Right lobe of liver (tissue), 6 donors: ENCODE results near the gene MED27. TPM values are rescaled to one million over a fixed set of nuclear protein-coding genes. Genes with fewer than 3 reads are reported as not detected.

Source experiments
- ATAC-seq, 4 donors: fragments of 200-7000 bp; cut with Tn5 transposase; one replicate each; pipeline ENCODE4 v1.9.1; 2020; ENCODE audit warnings: mild to moderate bottlenecking in 4 of 4, moderate library complexity in 4 of 4
- DNase-seq, 3 donors: peaks; one replicate each; pipeline ENCODE4 v3.0.0-alpha.2; 2020
- H3K27ac ChIP-seq, 3 donors: fragments of 200-600 bp; one replicate each; pipeline ENCODE4 v1.8.0; 2022
- H3K27me3 ChIP-seq, 2 donors: fragments of 200-600 bp; one replicate each; pipeline ENCODE4 v1.8.0; 2022
- H3K36me3 ChIP-seq, 4 donors: fragments of 200-600 bp; sonication (generic) in 1 of 4; one replicate each; pipeline versions ENCODE4 v1.5.1 to v1.8.0; 2017 to 2022; ENCODE audit warnings: control low read depth in 1 of 4
- H3K4me1 ChIP-seq, 4 donors: fragments of 200-600 bp; sonication (generic) in 1 of 4; one replicate each; pipeline versions ENCODE4 v1.5.1 to v1.8.0; 2017 to 2022; ENCODE audit warnings: control low read depth in 1 of 4
- H3K4me3 ChIP-seq, 3 donors: fragments of 200-600 bp; one replicate each; pipeline ENCODE4 v1.8.0; 2022
- H3K9me3 ChIP-seq, 4 donors: fragments of 200-600 bp; sonication (generic) in 1 of 4; one replicate each; pipeline versions ENCODE4 v1.5.1 to v1.8.0; 2017 to 2022; ENCODE audit warnings: control low read depth in 1 of 4
- POLR2A ChIP-seq: fragments of 450-650 bp; IDR thresholded peaks from one replicate; pipeline ENCODE4 v1.6.1; 2017; ENCODE audit warnings: antibody characterized with exemption, mild to moderate bottlenecking
- WGBS: methylation state at CpG from one replicate; pipeline ENCODE4 v1.1.6; 2018; ENCODE audit warnings: low coverage, low lambda C conversion rate; ENCODE audit not compliant: insufficient coverage; ENCODE audit errors: missing lambda C conversion rate; 5-methylcytosine and 5-hydroxymethylcytosine counted together
- intact Hi-C, 2 donors: fragments of 100-400 bp; cut with DNase I; formaldehyde crosslinking; loops; one replicate each; pipeline versions ENCODE4 v1.11.2 to v1.14.1; 2022
- total RNA-seq, 6 experiments: library from RNA; depleted of rRNA in 2 of 6; stranded (reverse); fragments of >200 nt in 2 of 6; fragmentation: NEBNext Ultra II Directional in 3 of 6; extraction: Animal tissue kit (Norgen Biotek cat#: 25700) in 3 of 6; gene quantifications; one replicate each; pipeline versions ENCODE4 v1.1.0 to v1.2.4, GENCODE V29; 2016 to 2023
- TF ChIP-seq, protein P1 (sequence below), 4 donors: fragments of 200-600 bp in 3 of 4; fragments of 450-650 bp in 1 of 4; IDR thresholded peaks; one replicate each; pipeline versions ENCODE4 v1.5.1 to v1.8.0; 2016 to 2022; ENCODE audit warnings: antibody characterized with exemption in 4 of 4, mild to moderate bottlenecking in 2 of 4
- donor health status: DM: no; HTN: yes; CAD: no.
- donor health status: DM: no; HTN: no; CAD: no.
- donor health status: DM: no; HTN: no; CAD: no.
- donor health status: DM: no; HTN: yes; CAD: no.
- donor health status: DM: no; HTN: yes; CAD: no.

The MED27 gene
- total RNA-seq, 6 experiments from 2014 or later = 4.6 to 7.3 (median 6.1) TPM

DNA sequence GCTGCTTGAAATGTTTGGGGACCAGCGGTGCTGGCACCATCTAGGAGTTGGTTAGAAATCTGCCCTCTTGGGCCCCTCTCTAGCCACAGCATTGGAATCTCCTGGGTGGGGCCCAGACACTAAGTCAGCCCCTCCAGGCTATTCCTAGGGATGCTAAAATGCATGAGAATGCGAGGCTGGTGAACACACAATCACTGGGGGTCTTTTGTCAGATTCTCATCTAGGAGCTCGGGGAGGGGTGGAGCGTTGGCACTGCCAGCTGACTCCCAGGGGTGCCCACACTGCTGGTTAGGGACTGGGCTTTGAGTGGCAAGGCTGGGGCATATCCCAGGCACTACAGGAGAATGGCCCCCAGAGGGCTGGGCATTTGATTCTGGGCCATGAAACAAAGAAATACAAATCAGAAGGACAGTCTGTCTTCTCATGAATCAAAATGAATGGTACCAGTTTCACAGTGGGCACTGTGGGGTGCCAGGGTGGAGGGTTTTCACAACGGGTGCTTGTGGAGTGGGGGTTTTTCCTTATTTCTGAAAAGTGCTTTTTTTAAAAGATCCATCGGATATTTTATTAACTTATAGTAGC, 212.0 kb downstream of the MED27 start:
- intact Hi-C loops = no loop called here
- Histone ChIP-seq H3K27me3 (no peaks in the 10 kb centered on the region), H3K9me3 (no peaks in the 10 kb centered on the region), H3K4me3 (no peak overlapping the region), H3K36me3 (no peaks in the 10 kb centered on the region), H3K4me1 (no peaks in the 10 kb centered on the region), H3K27ac (no peak overlapping the region)
- WGBS = 100% methylated on average over 2 of the region's 6 CpGs
- ATAC-seq = no peak
- no peak for TF ChIP-seq POLR2A
- TF ChIP-seq, protein P1, sequence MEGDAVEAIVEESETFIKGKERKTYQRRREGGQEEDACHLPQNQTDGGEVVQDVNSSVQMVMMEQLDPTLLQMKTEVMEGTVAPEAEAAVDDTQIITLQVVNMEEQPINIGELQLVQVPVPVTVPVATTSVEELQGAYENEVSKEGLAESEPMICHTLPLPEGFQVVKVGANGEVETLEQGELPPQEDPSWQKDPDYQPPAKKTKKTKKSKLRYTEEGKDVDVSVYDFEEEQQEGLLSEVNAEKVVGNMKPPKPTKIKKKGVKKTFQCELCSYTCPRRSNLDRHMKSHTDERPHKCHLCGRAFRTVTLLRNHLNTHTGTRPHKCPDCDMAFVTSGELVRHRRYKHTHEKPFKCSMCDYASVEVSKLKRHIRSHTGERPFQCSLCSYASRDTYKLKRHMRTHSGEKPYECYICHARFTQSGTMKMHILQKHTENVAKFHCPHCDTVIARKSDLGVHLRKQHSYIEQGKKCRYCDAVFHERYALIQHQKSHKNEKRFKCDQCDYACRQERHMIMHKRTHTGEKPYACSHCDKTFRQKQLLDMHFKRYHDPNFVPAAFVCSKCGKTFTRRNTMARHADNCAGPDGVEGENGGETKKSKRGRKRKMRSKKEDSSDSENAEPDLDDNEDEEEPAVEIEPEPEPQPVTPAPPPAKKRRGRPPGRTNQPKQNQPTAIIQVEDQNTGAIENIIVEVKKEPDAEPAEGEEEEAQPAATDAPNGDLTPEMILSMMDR (IDR thresholded peaks at IDR 0.05) = no peak
- peak in 1 of 3 donors; percentile 16 for DNase-seq

DNA sequence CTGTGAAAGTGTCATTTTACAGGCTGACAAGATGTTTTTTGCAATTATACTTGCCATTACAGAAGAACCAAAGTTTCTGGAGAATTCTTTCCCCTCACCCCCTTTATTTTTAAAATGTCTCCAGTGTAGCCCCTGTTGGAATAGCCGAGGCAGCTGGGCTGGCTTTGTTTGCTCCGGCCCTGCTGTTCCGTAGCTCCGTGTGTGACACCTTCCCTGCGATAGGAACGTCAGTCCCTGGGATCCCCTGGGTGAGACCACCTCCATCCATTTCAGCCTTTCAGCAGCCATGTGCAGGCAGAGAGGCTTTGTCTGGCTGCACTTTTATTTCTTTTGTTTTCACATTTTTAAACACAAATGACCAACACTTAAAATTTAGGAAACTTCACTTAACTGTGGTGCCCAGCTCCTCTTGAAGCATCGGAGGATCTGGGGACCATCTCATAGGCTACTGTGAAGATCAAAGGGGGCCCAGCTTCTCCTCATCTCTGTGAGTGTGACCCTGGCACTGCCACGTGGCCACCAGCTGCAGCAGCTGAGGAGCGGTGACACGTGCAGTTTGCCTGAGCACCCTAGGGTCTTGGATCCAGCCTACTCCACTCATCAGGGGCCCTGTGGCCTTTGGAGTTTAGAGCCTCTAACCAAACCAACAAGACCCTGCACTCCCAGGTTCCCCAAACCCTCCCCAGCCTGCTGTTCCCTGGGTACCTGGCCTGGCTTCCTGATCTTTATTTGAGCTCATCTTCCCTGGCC, 214.0 kb downstream of the MED27 start:
- H3K36me3 ChIP-seq = no peaks in the 10 kb centered on the region
- 89% methylated on average over 6 of the region's 10 CpGs for WGBS
- no peaks in the 10 kb centered on the region for H3K4me1 ChIP-seq
- H3K27me3 ChIP-seq = no peaks in the 10 kb centered on the region
- H3K27ac ChIP-seq = no peak overlapping the region
- intact Hi-C loops = no loop called here
- ATAC-seq (no peak), DNase-seq (no peak)
- no peak overlapping the region for H3K4me3 ChIP-seq
- H3K9me3 ChIP-seq = no peaks in the 10 kb centered on the region
- TF ChIP-seq, protein P1 (IDR thresholded peaks at IDR 0.05) = no peak
- no peak for TF ChIP-seq POLR2A

DNA sequence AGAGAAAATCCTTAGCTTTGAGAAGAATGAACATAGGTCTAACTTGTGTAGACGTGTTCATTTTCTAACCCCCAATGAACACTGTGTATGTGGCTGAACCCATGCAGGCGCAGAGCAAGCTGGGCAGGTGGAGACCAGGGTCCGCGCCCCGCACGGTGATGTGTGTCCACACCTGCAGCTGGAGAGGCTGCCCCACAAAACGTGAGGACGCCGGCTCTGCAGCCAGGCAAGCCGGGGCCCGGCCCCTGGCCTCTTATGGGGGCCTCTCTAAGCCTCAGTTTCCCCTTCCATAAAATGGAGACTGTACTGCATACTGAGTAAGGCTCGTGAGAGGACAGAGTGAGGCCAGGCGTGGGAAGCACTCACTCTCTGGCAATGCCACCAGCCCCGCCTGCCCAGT, 215.1 kb downstream of the MED27 start:
- intact Hi-C loops = no loop called here
- Histone ChIP-seq H3K36me3 (no peaks in the 10 kb centered on the region), H3K9me3 (no peaks in the 10 kb centered on the region), H3K27ac (no peak overlapping the region), H3K4me1 (no peaks in the 10 kb centered on the region), H3K27me3 (no peaks in the 10 kb centered on the region), H3K4me3 (no peak overlapping the region)
- ATAC-seq (peak in 1 of 4 donors; percentile 6), DNase-seq (no peak)
- TF ChIP-seq, protein P1 (IDR thresholded peaks at IDR 0.05) = no peak
- 95% methylated on average over 9 of the region's 14 CpGs for WGBS

DNA sequence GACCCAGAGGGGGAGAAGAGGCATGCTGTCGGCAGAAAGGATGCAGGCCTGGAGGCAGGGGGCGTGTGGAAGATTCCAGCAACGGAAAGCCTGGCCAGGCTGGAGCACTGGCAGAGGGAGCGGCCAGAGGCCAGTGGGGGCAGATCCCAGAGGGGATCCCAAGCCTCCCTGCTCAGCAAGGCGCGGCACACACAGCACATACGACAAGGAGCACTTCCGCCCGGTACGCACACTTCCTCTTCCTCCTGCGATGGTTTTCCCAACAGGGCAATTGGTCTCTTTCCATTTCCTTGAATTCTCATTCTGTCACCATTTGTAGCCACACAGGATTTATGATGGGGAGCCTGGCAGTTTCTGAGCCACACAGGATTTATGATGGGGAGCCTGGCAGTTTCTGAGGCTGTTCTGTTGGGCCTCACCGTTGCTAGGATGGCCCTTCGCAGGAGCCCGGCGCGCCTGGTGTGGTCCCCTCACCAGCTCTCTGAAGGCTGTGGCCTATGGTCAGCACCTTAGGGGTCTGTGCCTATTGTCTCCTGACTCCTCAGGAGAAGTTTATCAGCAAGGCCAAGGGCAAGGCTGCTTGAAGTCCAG, 216.3 kb downstream of the MED27 start:
- no peaks in the 10 kb centered on the region for H3K27me3 ChIP-seq
- 67% methylated on average over 7 of the region's 16 CpGs for WGBS
- ATAC-seq = no peak
- H3K27ac ChIP-seq = no peak overlapping the region
- DNase-seq = no peak
- no peak overlapping the region for H3K4me3 ChIP-seq
- no peak for TF ChIP-seq POLR2A
- TF ChIP-seq, protein P1 (IDR thresholded peaks at IDR 0.05) = no peak
- no peaks in the 10 kb centered on the region for H3K9me3 ChIP-seq
- H3K4me1 ChIP-seq = no peaks in the 10 kb centered on the region
- H3K36me3 ChIP-seq = no peaks in the 10 kb centered on the region
- intact Hi-C loops = no loop called here
